HG02852 (cell line): Measurements from ENCODE around the gene PPP2R3A.
A peak's percentile ranks its signal among the peaks of the same experiment; 100 is the strongest.
"Not testable (repeated sequence)": the region's sequence is repeated elsewhere in the genome, so short reads cannot be mapped to it uniquely, and the experiment has no call there.

Source experiments
- ATAC-seq: cut with Tn5 transposase; IDR thresholded peaks from one replicate; pipeline ENCODE4 v1.9.1; 2021; ENCODE audit warnings: mild to moderate bottlenecking, moderate library complexity; ENCODE audit not compliant: unreplicated experiment

PPP2R3A gene

DNA sequence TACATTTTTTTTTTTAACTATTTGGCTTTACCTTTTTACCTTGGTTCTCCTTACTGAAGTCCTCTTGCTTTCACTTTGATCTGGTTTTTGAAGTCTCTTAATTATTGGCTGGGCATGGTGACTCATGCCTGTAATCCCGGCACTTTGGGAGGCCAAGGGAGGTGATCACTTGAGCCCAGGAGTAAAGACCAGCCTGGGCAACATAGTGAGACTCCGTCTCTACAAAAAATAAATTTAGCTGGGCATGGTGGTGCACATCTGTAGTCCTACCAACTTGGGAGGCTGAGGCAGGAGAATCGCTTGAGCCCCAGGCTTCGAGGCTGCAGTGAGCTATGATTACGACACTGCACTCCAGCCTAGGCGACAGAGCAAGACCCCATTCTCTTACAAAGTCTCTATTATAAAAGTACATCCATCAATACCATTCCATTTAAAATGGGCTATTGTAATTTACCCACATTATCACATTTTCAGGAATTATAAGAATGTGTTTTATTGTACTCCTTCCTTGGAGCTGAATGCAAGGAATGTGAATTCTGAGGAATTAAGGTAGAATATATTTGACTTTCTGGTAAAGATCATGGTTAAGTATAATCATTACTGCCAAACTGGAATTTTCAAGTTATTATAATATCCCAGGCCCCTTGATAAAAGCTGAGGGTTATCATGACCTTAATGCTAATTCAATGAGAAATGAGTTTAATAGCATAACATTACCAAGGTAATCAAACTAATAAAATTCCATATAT is 181.6 kb downstream of the PPP2R3A start:
- ATAC-seq: no peak

DNA sequence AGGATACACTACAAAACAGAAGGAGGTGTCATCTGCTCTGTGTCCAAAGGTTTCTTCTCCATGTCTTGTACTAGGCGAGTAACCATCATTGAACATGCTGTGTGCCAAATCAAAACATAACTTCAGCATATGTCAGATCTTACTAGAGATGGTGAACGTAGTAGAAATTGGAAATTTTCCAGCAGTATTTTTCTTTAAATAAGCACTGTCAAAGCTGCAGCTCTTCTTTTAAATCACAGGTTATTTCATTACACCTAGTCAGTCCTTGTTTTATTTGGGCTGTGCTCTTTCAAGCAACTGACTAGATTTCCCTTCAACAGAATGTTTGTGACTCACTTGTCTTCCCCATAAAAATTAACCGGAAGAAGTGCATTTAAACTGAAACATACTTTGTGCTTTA is 184.1 kb downstream of the PPP2R3A start:
- ATAC-seq: no peak

GRCh38 chr3:136151219-136151618 is 185.7 kb downstream of the PPP2R3A start:
- no peak for ATAC-seq

GRCh38 chr3:136152176-136152843 is 186.8 kb downstream of the PPP2R3A start:
- no peak for ATAC-seq

- no peak for ATAC-seq
Measured at GRCh38 chr3:136152963-136153362, 187.4 kb downstream of the PPP2R3A start.

GRCh38 chr3:136161516-136161915 is 196.0 kb downstream of the PPP2R3A start:
- no peak for ATAC-seq

GRCh38 chr3:136162322-136162721 is 196.8 kb downstream of the PPP2R3A start:
- no peak for ATAC-seq

- not testable (repeated sequence) for ATAC-seq
Measured at GRCh38 chr3:136163607-136164006, 198.1 kb downstream of the PPP2R3A start.

DNA sequence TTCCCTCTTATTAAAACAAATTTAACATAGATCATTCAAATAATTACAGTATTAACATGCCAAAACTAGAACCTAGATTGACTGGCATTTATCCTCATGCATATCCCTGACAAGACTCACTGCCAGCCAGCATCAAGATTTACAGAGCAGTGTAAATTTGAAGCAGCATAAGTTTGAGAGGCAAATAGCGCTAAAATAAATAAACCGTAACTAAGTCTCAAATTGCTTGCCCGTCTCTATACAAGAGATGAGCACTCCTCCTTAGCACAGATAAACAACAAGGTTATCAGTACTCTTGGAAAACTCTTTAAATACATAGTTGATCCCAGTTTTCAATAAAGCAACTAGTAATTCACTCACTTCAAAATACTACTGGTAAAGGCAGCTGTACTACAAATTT is 201.0 kb downstream of the PPP2R3A start:
- no peak for ATAC-seq

DNA sequence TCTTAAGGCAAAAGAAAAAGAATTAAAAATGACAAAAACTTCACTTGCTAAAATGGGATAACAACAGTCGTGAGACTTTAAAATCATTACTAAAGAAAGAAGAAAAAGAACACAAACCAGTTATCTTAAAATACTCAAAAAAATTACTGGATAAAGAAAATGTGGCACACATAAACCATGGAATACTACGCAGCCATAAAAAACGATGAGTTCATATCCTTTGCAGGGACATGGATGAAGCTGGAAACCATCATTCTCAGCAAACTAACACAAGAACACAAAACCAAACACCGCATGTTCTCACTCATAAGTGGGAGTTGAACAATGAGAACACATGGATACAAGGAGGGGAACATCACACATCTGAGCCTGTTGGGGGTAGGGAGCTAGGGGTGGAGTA is 202.7 kb downstream of the PPP2R3A start:
- ATAC-seq: not testable (repeated sequence)

DNA sequence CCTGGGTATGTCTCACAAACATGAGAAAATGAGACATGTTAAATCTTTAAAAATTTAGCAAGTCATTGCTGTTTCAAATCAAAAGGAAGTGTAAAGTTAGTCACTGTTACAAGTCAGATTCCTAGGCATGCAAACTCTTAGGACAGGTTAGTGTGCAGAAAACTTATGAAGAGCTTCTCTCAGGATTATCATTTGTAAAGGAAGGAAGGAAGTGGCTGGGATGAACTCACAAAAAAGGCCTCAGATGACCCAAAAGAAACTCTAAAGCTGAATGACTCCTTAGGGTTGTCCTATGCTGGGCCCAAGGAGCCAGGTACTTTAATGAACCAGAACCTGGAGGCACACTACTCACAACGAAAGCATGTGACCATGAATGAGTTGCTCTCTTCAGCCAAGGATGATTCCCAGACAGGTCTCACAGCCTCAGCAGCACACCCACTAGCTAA is 205.6 kb downstream of the PPP2R3A start:
- no peak for ATAC-seq

DNA sequence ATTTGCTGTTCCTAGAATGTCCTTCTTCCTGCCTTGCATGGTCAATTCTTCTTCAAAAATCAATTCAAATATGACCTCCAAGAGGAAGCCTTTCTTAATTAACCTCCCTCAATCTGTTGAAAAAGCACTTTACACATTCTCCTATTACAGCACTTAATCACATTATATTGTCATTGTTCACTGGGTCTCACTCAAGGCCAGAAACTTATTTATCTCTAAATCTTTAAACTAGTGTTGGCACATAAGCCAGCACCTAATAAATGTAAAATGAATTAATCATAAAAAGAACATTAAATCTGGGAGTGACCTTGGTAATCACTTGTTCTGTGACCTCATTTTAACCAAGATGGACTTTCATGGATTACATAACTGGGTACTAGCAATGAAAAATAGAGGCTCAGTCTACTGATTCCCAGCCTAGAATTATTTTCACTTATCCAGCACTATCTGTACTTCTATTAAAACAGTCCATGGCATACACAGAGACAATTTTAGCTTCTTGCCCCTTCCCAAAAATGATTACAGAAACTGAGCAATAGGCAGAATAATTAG is 208.5 kb downstream of the PPP2R3A start:
- ATAC-seq: no peak

GRCh38 chr3:136177876-136178275 is 212.3 kb downstream of the PPP2R3A start:
- no peak for ATAC-seq

GRCh38 chr3:136181741-136182140 is 216.2 kb downstream of the PPP2R3A start:
- no peak for ATAC-seq

GRCh38 chr3:136184703-136185102 is 219.2 kb downstream of the PPP2R3A start:
- no peak for ATAC-seq

- peak; percentile 48 for ATAC-seq
Measured at GRCh38 chr3:136186344-136186743, 220.8 kb downstream of the PPP2R3A start.

- ATAC-seq: no peak
Measured at GRCh38 chr3:136186846-136187245, 221.3 kb downstream of the PPP2R3A start.

DNA sequence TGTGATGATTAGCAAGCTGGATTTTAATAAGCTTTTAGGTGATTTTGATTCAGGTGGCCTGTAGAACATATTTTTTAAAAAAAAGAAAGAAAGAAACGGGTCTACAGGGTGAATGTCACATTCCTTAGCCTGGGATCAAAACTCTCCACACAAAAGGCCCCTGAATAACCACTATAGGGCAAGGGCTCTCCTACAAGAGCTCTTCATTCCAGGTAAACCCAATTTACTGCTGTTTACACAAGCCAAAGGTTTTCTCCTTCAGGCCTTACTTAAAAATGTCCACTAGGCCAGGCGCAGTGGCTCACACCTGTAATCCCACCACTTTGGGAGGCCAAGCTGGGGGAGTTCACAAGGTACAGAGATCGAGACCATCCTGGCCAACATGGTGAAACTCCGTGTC is 222.3 kb downstream of the PPP2R3A start:
- no peak for ATAC-seq

- no peak for ATAC-seq
Measured at GRCh38 chr3:136189043-136189442, 223.5 kb downstream of the PPP2R3A start.

DNA sequence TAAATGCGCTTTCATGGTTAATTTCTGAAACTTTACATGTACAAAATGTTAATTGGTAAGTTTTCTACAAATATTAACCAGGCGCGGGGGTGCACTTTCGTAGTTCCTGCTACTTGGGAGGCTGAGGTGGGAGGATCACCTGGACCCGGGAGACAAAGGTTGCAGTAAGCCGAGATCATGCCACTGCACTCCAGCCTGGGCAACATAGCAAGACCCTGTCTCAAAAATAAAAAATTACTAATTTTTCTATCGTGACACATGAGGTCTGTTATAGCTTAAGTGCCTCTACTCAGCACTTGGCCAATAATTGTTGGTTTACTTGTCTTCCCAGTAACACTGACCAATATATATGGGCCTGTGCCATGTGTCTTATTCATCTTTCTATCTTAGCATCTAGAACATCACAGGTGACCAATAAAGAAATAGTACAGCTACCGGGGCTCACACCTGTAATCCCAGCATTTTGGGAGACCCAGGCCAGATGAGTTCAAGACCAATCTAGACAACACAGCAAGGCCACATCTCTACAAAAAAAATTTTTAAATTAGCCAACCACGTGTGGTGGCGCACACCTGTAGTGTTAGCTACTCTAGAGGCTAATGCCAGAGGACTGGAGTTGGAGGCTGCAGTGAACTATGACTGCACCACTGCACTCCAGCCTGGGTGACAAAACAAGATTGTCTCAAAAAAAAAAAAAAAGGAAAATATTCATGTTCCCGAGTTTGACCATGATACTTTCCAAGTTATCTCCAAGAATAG is 224.5 kb downstream of the PPP2R3A start:
- no peak for ATAC-seq

GRCh38 chr3:136192195-136192594 is 226.7 kb downstream of the PPP2R3A start:
- ATAC-seq: not testable (repeated sequence)
